NCI-H748 (cell line): ENCODE results near the gene ADORA2A.
"Not testable (repeated sequence)": the region's sequence is repeated elsewhere in the genome, so short reads cannot be mapped to it uniquely, and the experiment has no call there.

Source experiments
- DNase-seq: peaks from one replicate; lab custom pipeline; 2025; ENCODE audit not compliant: unreplicated experiment; lab: John Stamatoyannopoulos, UW

ADORA2A gene

GRCh38 chr22:24482575-24482974 is 55.2 kb downstream of the ADORA2A start:
- DNase-seq = peak; percentile 61

- DNase-seq = no peak
These were observed 55.6 kb downstream of the ADORA2A start for GRCh38 chr22:24482998-24483397.

- no peak for DNase-seq
These were observed 56.7 kb downstream of the ADORA2A start for GRCh38 chr22:24483976-24484545.

GRCh38 chr22:24485170-24485569 is 57.8 kb downstream of the ADORA2A start:
- DNase-seq = no peak

- DNase-seq = no peak
These were observed 58.2 kb downstream of the ADORA2A start for GRCh38 chr22:24485608-24486007.

GRCh38 chr22:24486501-24486921 is 59.1 kb downstream of the ADORA2A start:
- no peak for DNase-seq

- no peak for DNase-seq
These were observed 61.6 kb downstream of the ADORA2A start for GRCh38 chr22:24489011-24489410.

- not testable (repeated sequence) for DNase-seq
These were observed 62.0 kb downstream of the ADORA2A start for GRCh38 chr22:24489434-24489833.
